HepG2 (cell line): Measurements from ENCODE around the gene CREBRF. TPM values are rescaled to one million over a fixed set of nuclear protein-coding genes. Genes with fewer than 3 reads are reported as not detected.
A peak's percentile ranks its signal among the peaks of the same experiment; 100 is the strongest.

Experiments used
- ATM ChIP-seq: fragments of 450-650 bp; IDR thresholded peaks from 2 replicates; pipeline ENCODE4 v1.7.1; 2017; ENCODE audit warnings: mild to moderate bottlenecking, borderline replicate concordance
- GATA4 ChIP-seq: sonication (generic); IDR thresholded peaks from 2 replicates; pipeline ENCODE4 v1.6.1; 2016; ENCODE audit warnings: antibody characterized with exemption, low read depth, borderline replicate concordance
- HNF4G ChIP-seq, 2 experiments: sonication (generic) in 1 of 2; formaldehyde crosslinking in 1 of 2; IDR thresholded peaks; 2 replicates each; pipeline versions ENCODE4 v1.4.0 to v1.6.1; 2011 to 2020; ENCODE audit warnings: borderline replicate concordance in 2 of 2, low read depth in 2 of 2, mild to moderate bottlenecking in 2 of 2, low read length in 1 of 2, missing genetic modification reagents in 1 of 2, moderate library complexity in 1 of 2
- HOXA5 ChIP-seq: sonication (generic); formaldehyde crosslinking; IDR thresholded peaks from 2 replicates; pipeline ENCODE4 v1.4.0; 2020; ENCODE audit warnings: missing genetic modification reagents
- LCORL ChIP-seq, 2 experiments: fragments of 450-650 bp in 1 of 2; sonication (generic) in 1 of 2; formaldehyde crosslinking in 1 of 2; IDR thresholded peaks; 2 replicates each; pipeline versions ENCODE4 v1.5.0 to v1.6.1; 2017 to 2020; ENCODE audit warnings: antibody characterized with exemption in 1 of 2, missing genetic modification reagents in 1 of 2
- NFATC3 ChIP-seq: sonication (generic); formaldehyde crosslinking; IDR thresholded peaks from 2 replicates; pipeline ENCODE4 v1.5.1; 2020; ENCODE audit warnings: mild to moderate bottlenecking, missing genetic modification reagents
- NFIB ChIP-seq: sonication (generic); formaldehyde crosslinking; IDR thresholded peaks from 2 replicates; pipeline ENCODE4 v1.9.0; 2021; ENCODE audit warnings: missing genetic modification reagents, mild to moderate bottlenecking, borderline replicate concordance
- NFIC ChIP-seq: IDR thresholded peaks from 2 replicates; pipeline ENCODE4 v1.6.1; 2012; ENCODE audit warnings: mild to moderate bottlenecking, low read length, inconsistent platforms
- POLR2A ChIP-seq, 2 experiments: IDR thresholded peaks; 2 replicates each; pipeline ENCODE4 v1.6.1; 2011; ENCODE audit warnings: low read depth in 2 of 2, low read length in 2 of 2, mild to moderate bottlenecking in 1 of 2, moderate library complexity in 1 of 2; ENCODE audit not compliant: insufficient read depth in 1 of 2
- SALL1 ChIP-seq: sonication (generic); formaldehyde crosslinking; IDR thresholded peaks from 2 replicates; pipeline ENCODE4 v1.8.0; 2022; ENCODE audit warnings: mild to moderate bottlenecking, missing genetic modification reagents
- TBL1XR1 ChIP-seq: fragments of 150-350 bp; IDR thresholded peaks from 2 replicates; pipeline ENCODE4 v1.6.1; 2014; ENCODE audit warnings: borderline replicate concordance, low read length; ENCODE audit not compliant: partially characterized antibody
- THAP9 ChIP-seq: sonication (generic); formaldehyde crosslinking; IDR thresholded peaks from 2 replicates; pipeline ENCODE4; 2020; ENCODE audit warnings: missing genetic modification reagents, mild to moderate bottlenecking, borderline replicate concordance
- U2AF1 ChIP-seq: fragments of 200-400 bp; formaldehyde crosslinking; optimal IDR thresholded peaks from 2 replicates; pipeline ENCODE3; 2017; ENCODE audit warnings: mild to moderate bottlenecking, low read depth, low read length
- ZFP36L1 ChIP-seq: sonication (generic); formaldehyde crosslinking; IDR thresholded peaks from 2 replicates; pipeline ENCODE4 v1.8.0; 2022; ENCODE audit warnings: mild to moderate bottlenecking, missing genetic modification reagents, moderate library complexity
- ZGPAT ChIP-seq: IDR thresholded peaks from 2 replicates; pipeline ENCODE4 v1.6.1; 2016; ENCODE audit warnings: mild to moderate bottlenecking
- ZNF143 ChIP-seq: sonication (generic); formaldehyde crosslinking; IDR thresholded peaks from 2 replicates; pipeline ENCODE4 v1.4.0; 2020; ENCODE audit warnings: missing genetic modification reagents
- ZNF292 ChIP-seq: sonication (generic); formaldehyde crosslinking; IDR thresholded peaks from 2 replicates; pipeline ENCODE4 v1.8.1; 2022; ENCODE audit warnings: mild to moderate bottlenecking, low read depth, missing genetic modification reagents, borderline replicate concordance
- polyA plus RNA-seq, 8 experiments: library from polyadenylated mRNA; depleted of rRNA in 3 of 8; stranded (reverse) in 7 of 8; unstranded in 1 of 8; fragments of >200 nt; fragmentation: Illumina TruSeq in 4 of 8; extraction: Trizol in 4 of 8; gene quantifications; 2 replicates each; pipeline versions ENCODE4 v1.2.1 to v1.2.3, GENCODE V29; 2011 to 2016; ENCODE audit warnings: low read depth in 4 of 8, missing spikeins in 1 of 8, mixed read lengths in 1 of 8; ENCODE audit not compliant: insufficient read depth in 1 of 8
- total RNA-seq, 5 experiments: library from RNA; depleted of rRNA; stranded (reverse); fragments of >200 nt; fragmentation: Illumina TruSeq; extraction: Trizol; gene quantifications; 2 replicates each; pipeline ENCODE4 v1.2.3, GENCODE V29; 2016; ENCODE audit warnings: low read depth in 1 of 5
- TF ChIP-seq, protein P1 (sequence below): sonication (generic); formaldehyde crosslinking; IDR thresholded peaks from 2 replicates; pipeline ENCODE4 v1.4.0; 2020; ENCODE audit warnings: low read depth, mild to moderate bottlenecking, missing genetic modification reagents
- TF ChIP-seq, protein P2 (sequence below): IDR thresholded peaks from 2 replicates; pipeline ENCODE4 v1.6.1; 2016; ENCODE audit warnings: control low read depth

Gene CREBRF
- total and polyA plus RNA-seq, 2 of the 13 experiments (the other 11 are each of a cell fraction or from before 2014, with no cell fraction given), result 4.5 to 10.2 TPM

- TF ChIP-seq THAP9 (CRISPR knock-in tag) (peak; percentile 87; the same call in 1 of the 2 replicates), SALL1 (CRISPR knock-in tag) (peak; percentile 77), NFIB (CRISPR knock-in tag) (no peak), LCORL (IDR thresholded peaks at IDR 0.05) (no peak), LCORL (CRISPR knock-in tag; IDR thresholded peaks at IDR 0.05) (peak; percentile 81; the same call in 1 of the 2 replicates), NFIC (peak; percentile 29; the same call in 1 of the 2 replicates), HNF4G (IDR thresholded peaks at IDR 0.05; ENCODE audit: borderline replicate concordance, low read depth, low read length) (peak; percentile 37; the same call in 1 of the 2 replicates), HNF4G (CRISPR knock-in tag; IDR thresholded peaks at IDR 0.05; ENCODE audit: borderline replicate concordance, low read depth) (peak; percentile 70; the same call in 1 of the 2 replicates), POLR2A (IDR thresholded peaks at IDR 0.05; ENCODE audit: insufficient read depth in 1 of 2, low read depth in 2 of 2, low read length in 2 of 2) (peak; percentile 67 to 84), GATA4 (no peak), ZNF143 (CRISPR knock-in tag) (no peak), ATM (no peak), U2AF1 (peak; percentile 94), NFATC3 (CRISPR knock-in tag) (no peak), TBL1XR1 (peak; percentile 65), ZGPAT (CRISPR knock-in tag) (peak; percentile 91), HOXA5 (peak; percentile 83), ZFP36L1 (no peak; the same call in 1 of the 2 replicates), ZNF292 (no peak)
- TF ChIP-seq, protein P1, sequence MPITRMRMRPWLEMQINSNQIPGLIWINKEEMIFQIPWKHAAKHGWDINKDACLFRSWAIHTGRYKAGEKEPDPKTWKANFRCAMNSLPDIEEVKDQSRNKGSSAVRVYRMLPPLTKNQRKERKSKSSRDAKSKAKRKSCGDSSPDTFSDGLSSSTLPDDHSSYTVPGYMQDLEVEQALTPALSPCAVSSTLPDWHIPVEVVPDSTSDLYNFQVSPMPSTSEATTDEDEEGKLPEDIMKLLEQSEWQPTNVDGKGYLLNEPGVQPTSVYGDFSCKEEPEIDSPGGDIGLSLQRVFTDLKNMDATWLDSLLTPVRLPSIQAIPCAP, result no peak
- TF ChIP-seq, protein P2, sequence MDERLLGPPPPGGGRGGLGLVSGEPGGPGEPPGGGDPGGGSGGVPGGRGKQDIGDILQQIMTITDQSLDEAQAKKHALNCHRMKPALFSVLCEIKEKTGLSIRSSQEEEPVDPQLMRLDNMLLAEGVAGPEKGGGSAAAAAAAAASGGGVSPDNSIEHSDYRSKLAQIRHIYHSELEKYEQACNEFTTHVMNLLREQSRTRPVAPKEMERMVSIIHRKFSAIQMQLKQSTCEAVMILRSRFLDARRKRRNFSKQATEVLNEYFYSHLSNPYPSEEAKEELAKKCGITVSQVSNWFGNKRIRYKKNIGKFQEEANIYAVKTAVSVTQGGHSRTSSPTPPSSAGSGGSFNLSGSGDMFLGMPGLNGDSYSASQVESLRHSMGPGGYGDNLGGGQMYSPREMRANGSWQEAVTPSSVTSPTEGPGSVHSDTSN (CRISPR knock-in tag), result no peak; the same call in 1 of the 2 replicates
These were observed 88.3 kb downstream of the CREBRF start, which contains the start of gene BNIP1 (continued) for GRCh38 chr5:173144200-173145176.
